ENCODE results near the gene EPHA6. TPM values are rescaled to one million over a fixed set of nuclear protein-coding genes. Genes with fewer than 3 reads are reported as not detected.

Gene EPHA6
- total and polyA plus RNA-seq, 10 of the 15 experiments (the other 5 are each of a cell fraction or from before 2014, with no cell fraction given), result not detected

DNA sequence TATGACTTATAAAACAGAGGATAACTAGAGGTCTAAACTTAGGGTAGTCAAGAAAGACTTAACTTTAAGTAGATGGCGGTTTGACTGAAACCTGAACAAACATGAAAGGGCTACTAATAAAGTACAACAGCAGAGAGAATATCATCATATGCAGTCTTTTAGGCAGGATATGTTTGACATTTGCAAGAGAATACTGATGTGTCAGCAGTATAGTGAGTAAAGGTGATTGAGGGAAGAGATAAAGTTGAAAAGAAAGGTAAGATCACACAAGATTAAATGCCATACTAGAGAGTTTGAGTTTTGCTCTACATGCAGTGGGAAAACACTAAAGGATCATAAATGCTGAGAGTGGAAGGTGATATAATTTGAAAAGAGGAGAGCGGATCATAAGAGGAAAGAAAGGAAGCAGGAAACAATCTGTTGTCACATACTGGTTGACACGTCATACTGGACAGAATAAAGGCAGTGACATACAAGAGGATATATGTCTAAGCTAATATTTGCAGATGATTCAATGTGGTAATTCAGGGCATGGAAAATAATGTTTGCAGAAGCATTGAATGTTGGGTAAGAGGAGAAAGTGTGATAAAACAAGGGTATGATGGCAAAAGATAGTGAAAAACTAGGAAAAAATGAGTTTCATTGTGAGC lies 223.0 kb downstream of the EPHA6 start (continued):
- TF ChIP-seq, protein P1, sequence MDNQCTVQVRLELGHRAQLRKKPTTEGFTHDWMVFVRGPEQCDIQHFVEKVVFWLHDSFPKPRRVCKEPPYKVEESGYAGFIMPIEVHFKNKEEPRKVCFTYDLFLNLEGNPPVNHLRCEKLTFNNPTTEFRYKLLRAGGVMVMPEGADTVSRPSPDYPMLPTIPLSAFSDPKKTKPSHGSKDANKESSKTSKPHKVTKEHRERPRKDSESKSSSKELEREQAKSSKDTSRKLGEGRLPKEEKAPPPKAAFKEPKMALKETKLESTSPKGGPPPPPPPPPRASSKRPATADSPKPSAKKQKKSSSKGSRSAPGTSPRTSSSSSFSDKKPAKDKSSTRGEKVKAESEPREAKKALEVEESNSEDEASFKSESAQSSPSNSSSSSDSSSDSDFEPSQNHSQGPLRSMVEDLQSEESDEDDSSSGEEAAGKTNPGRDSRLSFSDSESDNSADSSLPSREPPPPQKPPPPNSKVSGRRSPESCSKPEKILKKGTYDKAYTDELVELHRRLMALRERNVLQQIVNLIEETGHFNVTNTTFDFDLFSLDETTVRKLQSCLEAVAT (IDR thresholded peaks at IDR 0.05), result no peak
- no peak for TF ChIP-seq MYC (IDR thresholded peaks at IDR 0.05; ENCODE audit: insufficient read depth, insufficient read length, insufficient replicate concordance, low read length, severe bottlenecking)

GRCh38 chr3:97043411-97043810 lies 229.0 kb downstream of the EPHA6 start:
- no peak overlapping the region for H3K27ac ChIP-seq (ENCODE audit: control insufficient read depth, insufficient read depth)
- no peaks in the 10 kb centered on the region for H4K20me1 ChIP-seq (ENCODE audit: control insufficient read depth, insufficient read depth)
- DNase-seq (ENCODE audit: low read depth, low spot score) (no peak), FAIRE-seq (no peak), ATAC-seq (no peak)
- H3K36me3 ChIP-seq (ENCODE audit: control insufficient read depth in 2 of 2, insufficient read depth in 2 of 2, low read length in 1 of 2), result no peaks in the 10 kb centered on the region
- no peaks in the 10 kb centered on the region for H3K79me2 ChIP-seq (ENCODE audit: control insufficient read depth, insufficient read depth, low read length)
- no peak overlapping the region for H3K9ac ChIP-seq (ENCODE audit: control insufficient read depth, insufficient read depth, low read length)
- H3K4me3 ChIP-seq, result no peak overlapping the region
- no TSS peak for BruUV-seq (replicated peaks)
- no peaks in the 10 kb centered on the region for H3K4me1 ChIP-seq (ENCODE audit: control insufficient read depth, insufficient read depth, low read length)
- RAD21 ChIA-PET (ENCODE audit: unreplicated experiment), result no interaction called here
- SMC1A ChIA-PET (ENCODE audit: uncharacterized antibody, unreplicated experiment), result no interaction called here
- no peak overlapping the region for H3K4me2 ChIP-seq (ENCODE audit: control insufficient read depth, insufficient read depth)
- H3K9me3 ChIP-seq (replicated peaks; ENCODE audit: control insufficient read depth, insufficient read depth, low read length), result no peaks in the 10 kb centered on the region
- POLR2A ChIA-PET, result no interaction called here
- no peak overlapping the region for H2AFZ ChIP-seq (ENCODE audit: control insufficient read depth, low read depth, low read length)
- intact Hi-C loops (cut with micrococcal nuclease; ENCODE audit: unreplicated experiment) (no loop called here), in situ Hi-C loops (cut with MboI) (no loop called here)
- CTCF ChIA-PET, result no interaction called here
- 0% methylated on average over 2 of the region's 2 CpGs for WGBS (ENCODE audit: insufficient coverage, insufficient replicate concordance, low lambda C conversion rate, missing lambda C conversion rate)
- H3K27me3 ChIP-seq (replicated peaks in 1 of 2; ENCODE audit: control insufficient read depth in 2 of 2, insufficient read depth in 2 of 2, low read length in 1 of 2), result no peaks in the 10 kb centered on the region
- no peak for TF ChIP-seq BMI1 (IDR thresholded peaks at IDR 0.05; ENCODE audit: borderline replicate concordance)
- no peak for TF ChIP-seq BACH1 (IDR thresholded peaks at IDR 0.05; ENCODE audit: borderline replicate concordance)
- no peak for TF ChIP-seq RELA (IDR thresholded peaks at IDR 0.05; ENCODE audit: borderline replicate concordance, partially characterized antibody)
- TF ChIP-seq, protein P2, sequence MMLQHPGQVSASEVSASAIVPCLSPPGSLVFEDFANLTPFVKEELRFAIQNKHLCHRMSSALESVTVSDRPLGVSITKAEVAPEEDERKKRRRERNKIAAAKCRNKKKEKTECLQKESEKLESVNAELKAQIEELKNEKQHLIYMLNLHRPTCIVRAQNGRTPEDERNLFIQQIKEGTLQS (IDR thresholded peaks at IDR 0.05; ENCODE audit: borderline replicate concordance, extremely low read depth, low read depth, low read length), result no peak
- TF ChIP-seq, protein P3, sequence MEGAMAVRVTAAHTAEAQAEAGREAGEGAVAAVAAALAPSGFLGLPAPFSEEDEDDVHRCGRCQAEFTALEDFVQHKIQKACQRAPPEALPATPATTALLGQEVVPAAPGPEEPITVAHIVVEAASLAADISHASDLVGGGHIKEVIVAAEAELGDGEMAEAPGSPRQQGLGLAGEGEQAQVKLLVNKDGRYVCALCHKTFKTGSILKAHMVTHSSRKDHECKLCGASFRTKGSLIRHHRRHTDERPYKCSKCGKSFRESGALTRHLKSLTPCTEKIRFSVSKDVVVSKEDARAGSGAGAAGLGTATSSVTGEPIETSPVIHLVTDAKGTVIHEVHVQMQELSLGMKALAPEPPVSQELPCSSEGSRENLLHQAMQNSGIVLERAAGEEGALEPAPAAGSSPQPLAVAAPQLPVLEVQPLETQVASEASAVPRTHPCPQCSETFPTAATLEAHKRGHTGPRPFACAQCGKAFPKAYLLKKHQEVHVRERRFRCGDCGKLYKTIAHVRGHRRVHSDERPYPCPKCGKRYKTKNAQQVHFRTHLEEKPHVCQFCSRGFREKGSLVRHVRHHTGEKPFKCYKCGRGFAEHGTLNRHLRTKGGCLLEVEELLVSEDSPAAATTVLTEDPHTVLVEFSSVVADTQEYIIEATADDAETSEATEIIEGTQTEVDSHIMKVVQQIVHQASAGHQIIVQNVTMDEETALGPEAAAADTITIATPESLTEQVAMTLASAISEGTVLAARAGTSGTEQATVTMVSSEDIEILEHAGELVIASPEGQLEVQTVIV (IDR thresholded peaks at IDR 0.05; ENCODE audit: borderline replicate concordance, partially characterized antibody), result no peak
- no peak for TF ChIP-seq SUZ12 (IDR thresholded peaks at IDR 0.05; ENCODE audit: unreplicated experiment)
- no peak for TF ChIP-seq YBX1 (IDR thresholded peaks at IDR 0.05)
- no peak for TF ChIP-seq FOXM1 (IDR thresholded peaks at IDR 0.05; ENCODE audit: low read depth, low read length)
- TF ChIP-seq SREBF2 (IDR thresholded peaks at IDR 0.05; ENCODE audit: low read length), result no peak
- TF ChIP-seq, protein P4, sequence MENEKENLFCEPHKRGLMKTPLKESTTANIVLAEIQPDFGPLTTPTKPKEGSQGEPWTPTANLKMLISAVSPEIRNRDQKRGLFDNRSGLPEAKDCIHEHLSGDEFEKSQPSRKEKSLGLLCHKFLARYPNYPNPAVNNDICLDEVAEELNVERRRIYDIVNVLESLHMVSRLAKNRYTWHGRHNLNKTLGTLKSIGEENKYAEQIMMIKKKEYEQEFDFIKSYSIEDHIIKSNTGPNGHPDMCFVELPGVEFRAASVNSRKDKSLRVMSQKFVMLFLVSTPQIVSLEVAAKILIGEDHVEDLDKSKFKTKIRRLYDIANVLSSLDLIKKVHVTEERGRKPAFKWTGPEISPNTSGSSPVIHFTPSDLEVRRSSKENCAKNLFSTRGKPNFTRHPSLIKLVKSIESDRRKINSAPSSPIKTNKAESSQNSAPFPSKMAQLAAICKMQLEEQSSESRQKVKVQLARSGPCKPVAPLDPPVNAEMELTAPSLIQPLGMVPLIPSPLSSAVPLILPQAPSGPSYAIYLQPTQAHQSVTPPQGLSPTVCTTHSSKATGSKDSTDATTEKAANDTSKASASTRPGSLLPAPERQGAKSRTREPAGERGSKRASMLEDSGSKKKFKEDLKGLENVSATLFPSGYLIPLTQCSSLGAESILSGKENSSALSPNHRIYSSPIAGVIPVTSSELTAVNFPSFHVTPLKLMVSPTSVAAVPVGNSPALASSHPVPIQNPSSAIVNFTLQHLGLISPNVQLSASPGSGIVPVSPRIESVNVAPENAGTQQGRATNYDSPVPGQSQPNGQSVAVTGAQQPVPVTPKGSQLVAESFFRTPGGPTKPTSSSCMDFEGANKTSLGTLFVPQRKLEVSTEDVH (IDR thresholded peaks at IDR 0.05; ENCODE audit: low read depth, partially characterized antibody), result no peak
- no peak for TF ChIP-seq HDGF (IDR thresholded peaks at IDR 0.05)

Measured in GM12878 (cell line).